Activated CD8-positive, alpha-beta memory T cell treated with anti-CD3 and anti-CD28 coated beads, Interleukin-2, amount 50 U/mL, for 48 hours (primary cell): ENCODE measurements around the gene FEM1B.
"Not testable (repeated sequence)": the region's sequence is repeated elsewhere in the genome, so short reads cannot be mapped to it uniquely, and the experiment has no call there.

ENCODE experiments used
- DNase-seq: peaks from one replicate; pipeline ENCODE4 v3.0.0-alpha.2; 2020

FEM1B gene

GRCh38 chr15:68277603-68278344, at the start of gene FEM1B:
TSS of gene FEM1B (plus strand) at chr15:68277745. CDS start at chr15:68278418, 673 bp downstream.
- peak; percentile 93 for DNase-seq

GRCh38 chr15:68228143-68228970, 49.2 kb upstream of the FEM1B start:
- DNase-seq, result no peak

GRCh38 chr15:68228971-68229385, 48.6 kb upstream of the FEM1B start:
- no peak for DNase-seq

GRCh38 chr15:68229386-68230156, 48.0 kb upstream of the FEM1B start, which contains the start of gene CLN6:
TSS of gene CLN6 (minus strand) at chr15:68229728. CDS start at chr15:68229584, 144 bp downstream.
- peak; percentile 90 for DNase-seq

- no peak for DNase-seq
Measured at GRCh38 chr15:68230157-68231100, 47.1 kb upstream of the FEM1B start.

GRCh38 chr15:68231102-68231818, 46.3 kb upstream of the FEM1B start:
- DNase-seq, result no peak

GRCh38 chr15:68232449-68232848, 45.1 kb upstream of the FEM1B start:
- DNase-seq, result no peak

- DNase-seq, result no peak
Measured at GRCh38 chr15:68232937-68233336, 44.6 kb upstream of the FEM1B start.

GRCh38 chr15:68234060-68234459, 43.5 kb upstream of the FEM1B start:
- no peak for DNase-seq

GRCh38 chr15:68234520-68234919, 43.0 kb upstream of the FEM1B start:
- not testable (repeated sequence) for DNase-seq

GRCh38 chr15:68235022-68235421, 42.5 kb upstream of the FEM1B start:
- DNase-seq, result no peak

- DNase-seq, result no peak
Measured at GRCh38 chr15:68239025-68239424, 38.5 kb upstream of the FEM1B start.

GRCh38 chr15:68241088-68241935, 36.2 kb upstream of the FEM1B start:
- DNase-seq, result no peak

- DNase-seq, result no peak
Measured at GRCh38 chr15:68244235-68244634, 33.3 kb upstream of the FEM1B start.

GRCh38 chr15:68249058-68249713, 28.4 kb upstream of the FEM1B start:
- DNase-seq, result no peak

GRCh38 chr15:68252925-68253534, 24.5 kb upstream of the FEM1B start:
- no peak for DNase-seq

GRCh38 chr15:68256675-68257450, 20.7 kb upstream of the FEM1B start:
- DNase-seq, result peak; percentile 80

- no peak for DNase-seq
Measured at GRCh38 chr15:68258692-68259091, 18.9 kb upstream of the FEM1B start.
